ENCODE results near the gene INTS13. TPM values are rescaled to one million over a fixed set of nuclear protein-coding genes. Genes with fewer than 3 reads are reported as not detected.

Gene INTS13
- total and polyA plus RNA-seq, 2 of the 4 experiments (the other 2 are of a cell fraction): 9.9 to 31.9 TPM

DNA sequence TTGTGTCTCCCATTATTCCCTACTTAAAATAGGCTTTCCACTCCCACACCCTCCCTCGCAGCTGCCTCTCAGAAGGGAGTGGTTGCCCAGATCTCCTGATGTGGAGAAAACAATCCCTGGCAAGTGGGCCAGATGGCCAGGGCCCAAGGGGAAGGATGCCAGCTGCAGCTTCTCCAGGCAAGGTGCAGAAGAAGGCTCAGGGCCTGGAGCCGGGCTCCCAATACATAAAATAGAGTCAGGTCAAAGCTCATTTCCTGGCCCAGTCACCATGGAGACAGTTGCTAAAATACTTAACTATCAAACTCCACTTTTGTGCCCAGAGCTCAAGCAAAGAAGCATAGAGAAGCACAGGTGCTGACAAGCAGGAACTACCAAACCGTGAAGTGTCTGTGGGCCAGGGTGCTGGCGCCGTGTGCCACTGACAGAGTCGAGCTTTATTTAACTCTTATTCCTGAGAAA lies 59.1 kb downstream of the INTS13 start:
- Histone ChIP-seq H3K23ac (ENCODE audit: low read depth, low read length) (no peak overlapping the region), H2AK5ac (ENCODE audit: low read depth, low read length) (no peak overlapping the region), H4K91ac (ENCODE audit: insufficient read depth, low read depth, low read length) (no peak overlapping the region), H3K27ac (ENCODE audit: insufficient read depth, low read length) (no peak overlapping the region), H3K27me3 (ENCODE audit: control insufficient read depth, insufficient read depth, low read length) (peaks cover 10% of the 10 kb centered on the region), H4K5ac (ENCODE audit: low read depth, low read length) (no peak overlapping the region), H2AFZ (replicated peaks; ENCODE audit: low read length, poor library complexity) (no peak overlapping the region), H3K36me3 (ENCODE audit: control insufficient read depth, insufficient read depth, low read length) (no peaks in the 10 kb centered on the region), H3K9me1 (ENCODE audit: insufficient read depth, low read length) (no peaks in the 10 kb centered on the region), H3K79me1 (ENCODE audit: low read depth in 1 of 2, low read length in 2 of 2) (no peaks in the 10 kb centered on the region), H3K4ac (ENCODE audit: low read depth, low read length) (no peak overlapping the region), H2BK120ac (ENCODE audit: low read depth, low read length) (no peak overlapping the region), H3K4me3 (ENCODE audit: insufficient read depth, low read depth, low read length) (no peak overlapping the region), H3K9ac (ENCODE audit: low read depth, low read length) (no peak overlapping the region), H2BK15ac (ENCODE audit: low read depth, low read length) (no peak overlapping the region), H3K56ac (ENCODE audit: extremely low read depth, insufficient read depth, low read length) (no peak overlapping the region), H4K8ac (ENCODE audit: low read depth in 2 of 2, low read length in 2 of 2) (no peak overlapping the region), H3K14ac (replicated peaks; ENCODE audit: low read depth, low read length) (no peak overlapping the region), H2BK5ac (ENCODE audit: low read depth, low read length, poor library complexity, severe bottlenecking) (no peak overlapping the region), H3K18ac (ENCODE audit: low read depth, low read length) (no peak overlapping the region), H4K20me1 (ENCODE audit: insufficient read depth, low read length) (no peaks in the 10 kb centered on the region), H2AK9ac (replicated peaks; ENCODE audit: low read depth, low read length, poor library complexity) (no peak overlapping the region), H3K9me3 (ENCODE audit: control insufficient read depth, insufficient read depth, low read length) (peaks cover 1% of the 10 kb centered on the region; the same call in 1 of the 2 replicates), H3K4me1 (ENCODE audit: control insufficient read depth, insufficient read depth, low read length) (no peaks in the 10 kb centered on the region), H2BK20ac (ENCODE audit: low read depth, low read length) (no peak overlapping the region), H3K4me2 (ENCODE audit: low read depth, low read length) (no peak overlapping the region)
- intact Hi-C loops (cut with micrococcal nuclease): no loop called here
- in situ Hi-C loops (cut with MboI; ENCODE audit: low sequenced_read_pairs): no loop called here
- ATAC-seq (ENCODE audit: low read depth): no peak
- POLR2A ChIA-PET (ENCODE audit: unreplicated experiment): no interaction called here
- no peak for DNase-seq
- 80% methylated on average over 1 of the region's 6 CpGs; no CpG with 5 or more reads in 1 of the 2 experiments for WGBS, 2 experiments (ENCODE audit: extremely low coverage in 2 of 2, insufficient read length in 1 of 2)
- BruUV-seq (replicated peaks): no TSS peak
- dilution Hi-C loops (cut with HindIII; ENCODE audit: low sequenced_read_pairs, unreplicated experiment): no loop called here
- CTCF ChIA-PET: interaction anchor here (0.6 kb wide), 1 partner anchor 159 kb away, joined by 3 read pairs; no protein-coding TSS in a partner anchor
- TF ChIP-seq MAFK (IDR thresholded peaks at IDR 0.05; ENCODE audit: low read depth, low read length) (no peak), BHLHE40 (IDR thresholded peaks at IDR 0.05; ENCODE audit: low read depth, low read length) (no peak)
- TF ChIP-seq, protein P1, sequence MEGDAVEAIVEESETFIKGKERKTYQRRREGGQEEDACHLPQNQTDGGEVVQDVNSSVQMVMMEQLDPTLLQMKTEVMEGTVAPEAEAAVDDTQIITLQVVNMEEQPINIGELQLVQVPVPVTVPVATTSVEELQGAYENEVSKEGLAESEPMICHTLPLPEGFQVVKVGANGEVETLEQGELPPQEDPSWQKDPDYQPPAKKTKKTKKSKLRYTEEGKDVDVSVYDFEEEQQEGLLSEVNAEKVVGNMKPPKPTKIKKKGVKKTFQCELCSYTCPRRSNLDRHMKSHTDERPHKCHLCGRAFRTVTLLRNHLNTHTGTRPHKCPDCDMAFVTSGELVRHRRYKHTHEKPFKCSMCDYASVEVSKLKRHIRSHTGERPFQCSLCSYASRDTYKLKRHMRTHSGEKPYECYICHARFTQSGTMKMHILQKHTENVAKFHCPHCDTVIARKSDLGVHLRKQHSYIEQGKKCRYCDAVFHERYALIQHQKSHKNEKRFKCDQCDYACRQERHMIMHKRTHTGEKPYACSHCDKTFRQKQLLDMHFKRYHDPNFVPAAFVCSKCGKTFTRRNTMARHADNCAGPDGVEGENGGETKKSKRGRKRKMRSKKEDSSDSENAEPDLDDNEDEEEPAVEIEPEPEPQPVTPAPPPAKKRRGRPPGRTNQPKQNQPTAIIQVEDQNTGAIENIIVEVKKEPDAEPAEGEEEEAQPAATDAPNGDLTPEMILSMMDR (conservative IDR thresholded peaks at IDR 0.05; ENCODE audit: low read depth, low read length): no peak

All from IMR-90 (cell line).